NOMO-1 treated with DMSO at 0.1 percent for 48 hours (cell line): ENCODE data around the gene FHOD1.

ENCODE experiments used
- DNase-seq: peaks from one replicate; lab custom pipeline; 2025; ENCODE audit not compliant: unreplicated experiment; lab: John Stamatoyannopoulos, UW

FHOD1 gene

DNA sequence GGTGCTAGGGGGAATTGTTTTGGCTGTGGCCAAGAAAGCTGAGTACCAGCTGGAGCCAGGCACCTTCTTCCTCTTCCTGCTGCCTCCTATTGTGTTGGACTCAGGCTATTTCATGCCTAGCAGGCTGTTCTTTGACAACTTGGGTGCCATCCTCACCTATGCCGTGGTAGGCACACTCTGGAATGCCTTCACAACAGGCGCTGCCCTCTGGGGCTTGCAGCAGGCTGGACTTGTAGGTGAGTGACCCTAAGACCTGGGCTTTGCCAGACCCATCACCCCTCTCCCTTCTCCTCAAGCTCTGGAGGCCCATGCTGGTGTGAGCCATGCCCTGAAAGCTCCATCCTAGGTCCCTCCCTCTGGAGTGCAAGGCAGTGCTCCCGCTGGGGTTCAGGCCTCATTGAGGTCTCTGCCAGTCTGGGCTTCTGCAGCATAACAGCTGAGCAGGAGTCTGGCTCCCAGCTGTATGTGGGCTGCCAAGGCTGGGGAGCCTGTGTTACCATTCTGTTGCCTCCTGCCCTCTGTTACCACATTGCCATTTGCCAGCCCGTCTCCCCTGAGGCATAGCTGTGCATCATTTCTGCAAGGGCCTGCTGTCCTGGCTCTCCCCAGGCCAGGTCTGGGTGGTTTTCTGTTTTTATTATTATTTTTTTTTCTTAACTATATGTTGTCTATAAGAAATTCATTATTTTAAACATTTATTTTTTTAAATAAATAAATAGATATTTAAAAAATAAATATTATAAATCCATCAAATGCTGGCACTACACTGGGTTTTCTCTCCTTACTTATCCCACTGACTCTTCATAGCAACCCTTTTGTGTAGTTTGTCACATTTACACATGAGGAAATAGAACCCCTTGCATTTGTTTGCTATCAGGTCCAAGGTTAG lies 5.6 kb upstream of the FHOD1 start:
- no peak for DNase-seq

- no peak for DNase-seq
Observed at GRCh38 chr16:67250045-67250327, 2.7 kb upstream of the FHOD1 start.

DNA sequence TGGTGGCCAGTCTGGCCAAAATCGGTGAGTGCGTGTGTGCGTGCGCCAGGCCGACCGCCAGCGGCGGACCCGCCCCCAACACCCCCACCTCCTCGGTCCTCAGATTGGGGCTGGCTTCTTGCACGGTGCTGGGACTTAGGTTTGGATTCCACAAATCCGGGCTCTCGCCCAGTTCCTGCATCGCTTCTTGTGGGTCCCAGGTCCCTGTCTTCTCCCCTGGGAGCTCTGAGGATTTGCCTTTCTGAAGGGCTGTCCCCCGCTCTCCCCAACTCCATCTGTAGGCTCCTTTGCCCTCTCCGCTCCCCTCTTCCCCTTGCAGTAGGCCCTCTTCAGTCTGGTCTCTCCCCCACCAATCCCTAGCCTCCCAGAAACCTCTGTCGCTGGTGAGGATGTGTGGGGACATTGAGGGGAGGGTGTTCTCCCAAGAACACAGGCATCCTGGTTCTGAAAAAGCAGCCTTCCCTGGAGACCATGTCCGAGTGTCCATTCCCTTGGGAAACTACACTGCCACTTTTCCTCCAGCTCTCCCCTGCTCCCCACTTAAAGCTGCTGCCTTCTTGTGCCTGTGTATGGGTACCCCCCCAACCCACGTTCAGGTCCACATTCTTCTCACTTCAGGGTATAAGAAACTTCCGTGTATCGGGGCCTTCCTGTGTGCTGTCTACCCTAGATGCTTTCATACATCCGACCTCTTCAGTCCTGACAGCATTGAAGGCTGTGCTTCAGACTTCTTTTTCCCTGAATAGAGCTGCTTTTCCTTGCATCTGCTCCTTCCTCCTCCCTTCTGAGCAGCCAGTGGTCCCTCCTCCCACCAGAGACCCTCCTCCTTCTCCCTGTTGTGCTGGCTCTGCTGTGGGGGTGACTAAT lies 2.1 kb upstream of the FHOD1 start:
- DNase-seq = no peak

DNA sequence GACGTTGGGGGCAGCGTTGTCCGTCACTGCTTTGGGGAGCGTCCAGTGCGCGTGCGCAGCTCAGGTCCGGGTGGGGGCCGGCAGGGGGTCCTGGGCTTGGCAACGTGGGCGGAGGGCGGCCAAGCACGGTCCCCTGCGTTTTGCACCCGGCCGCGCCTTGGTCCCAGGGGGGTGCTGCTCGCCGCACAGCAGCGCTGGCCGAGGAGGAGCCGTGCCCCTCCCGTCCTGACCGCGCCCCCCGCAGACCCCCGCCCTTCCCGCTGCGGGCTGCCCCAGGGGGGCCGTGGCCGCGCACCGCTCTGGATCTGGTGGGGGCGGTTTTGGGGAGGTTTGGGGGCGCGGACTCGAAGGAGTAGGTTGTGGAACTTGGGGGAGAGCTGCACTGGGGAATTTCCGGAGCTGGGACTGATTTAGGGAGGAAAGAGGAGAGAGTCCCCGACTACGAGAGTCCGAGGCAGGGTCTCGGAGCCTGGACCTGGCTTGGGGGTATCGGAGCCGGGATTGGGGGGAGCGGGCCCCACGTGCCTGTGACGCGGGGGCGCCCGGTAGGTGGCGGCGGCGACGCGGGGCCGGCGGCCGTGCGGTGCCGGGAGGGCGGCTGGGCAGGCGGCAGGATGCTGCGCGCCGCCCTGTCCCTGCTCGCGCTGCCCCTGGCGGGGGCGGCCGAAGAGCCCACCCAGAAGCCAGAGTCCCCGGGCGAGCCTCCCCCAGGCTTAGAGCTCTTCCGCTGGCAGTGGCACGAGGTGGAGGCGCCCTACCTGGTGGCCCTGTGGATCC lies 1.3 kb upstream of the FHOD1 start, which contains the start of gene SLC9A5:
Gene SLC9A5, plus strand, starts transcription at position 579 of the 777 bp plus-strand sequence. Its CDS starts 36 bp downstream, at position 615.
- no peak for DNase-seq

GRCh38 chr16:67248073-67248400 lies 756 bp upstream of the FHOD1 start:
- no peak for DNase-seq

- no peak for DNase-seq
Observed at GRCh38 chr16:67246756-67247191, 507 bp downstream of the FHOD1 start.

GRCh38 chr16:67246081-67246755 lies 1.1 kb downstream of the FHOD1 start:
- DNase-seq = peak; percentile 52

DNA sequence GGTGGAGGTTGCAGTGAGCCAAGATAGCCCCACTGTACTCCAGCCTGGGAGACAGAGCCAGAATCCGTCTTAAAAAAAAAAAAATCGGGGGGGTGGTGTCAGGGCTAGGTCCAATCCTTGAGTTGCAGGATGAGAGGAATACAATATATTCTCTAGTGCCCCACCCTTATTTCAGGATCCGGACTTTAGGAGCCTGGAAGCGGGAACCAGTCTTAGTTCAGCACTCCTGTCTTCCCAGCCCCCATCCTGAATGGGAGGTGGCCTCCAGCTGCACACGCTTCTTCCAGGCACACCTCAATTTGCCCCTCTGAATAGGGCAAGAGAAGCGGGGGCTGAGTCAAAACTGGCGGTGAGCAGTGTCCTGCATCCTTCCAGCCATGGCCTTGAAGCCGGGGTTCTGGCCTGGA lies 1.6 kb downstream of the FHOD1 start:
- no peak for DNase-seq

- DNase-seq = no peak
Observed at GRCh38 chr16:67245186-67245585, 2.1 kb downstream of the FHOD1 start.

DNA sequence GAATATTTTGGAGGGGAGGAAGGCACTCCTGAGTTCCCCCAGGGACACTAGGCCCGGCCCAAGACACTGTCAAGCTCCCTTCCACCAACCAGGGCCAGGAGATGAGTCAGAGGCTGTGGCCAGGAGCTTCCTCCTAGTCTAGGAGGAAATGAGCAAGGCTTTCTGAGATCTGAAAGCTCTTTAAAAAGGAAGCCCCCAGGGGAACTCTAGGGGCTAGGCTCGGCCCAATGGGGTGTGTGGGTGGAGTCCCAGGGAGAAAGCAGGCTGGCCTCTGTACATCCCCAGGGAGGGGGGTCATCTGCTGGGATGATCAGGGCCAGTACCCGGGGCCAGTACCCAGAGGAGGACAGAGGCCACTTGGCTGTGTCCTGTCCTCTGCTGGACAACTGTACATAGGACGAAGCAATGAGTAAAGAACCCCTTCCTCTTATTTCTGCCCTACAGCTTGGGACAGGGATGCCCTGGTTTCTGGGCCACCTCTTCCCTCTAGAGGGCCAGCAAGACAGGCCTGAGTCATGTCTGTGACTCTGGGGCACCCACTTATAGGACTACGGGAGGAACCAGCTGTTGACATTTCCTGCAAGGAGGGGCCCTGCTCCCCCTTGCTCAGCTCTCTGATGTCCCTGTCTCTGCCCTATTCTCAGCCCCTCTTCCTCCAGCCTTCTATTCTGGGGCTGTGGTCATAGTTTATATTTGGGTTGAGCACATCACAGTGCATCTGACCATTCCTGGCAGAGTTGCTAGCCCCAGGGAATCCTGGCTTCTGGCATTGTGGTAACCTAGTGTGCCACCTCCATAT lies 2.7 kb downstream of the FHOD1 start:
- DNase-seq = peak; percentile 97

GRCh38 chr16:67243481-67243880 lies 3.8 kb downstream of the FHOD1 start:
- no peak for DNase-seq

DNA sequence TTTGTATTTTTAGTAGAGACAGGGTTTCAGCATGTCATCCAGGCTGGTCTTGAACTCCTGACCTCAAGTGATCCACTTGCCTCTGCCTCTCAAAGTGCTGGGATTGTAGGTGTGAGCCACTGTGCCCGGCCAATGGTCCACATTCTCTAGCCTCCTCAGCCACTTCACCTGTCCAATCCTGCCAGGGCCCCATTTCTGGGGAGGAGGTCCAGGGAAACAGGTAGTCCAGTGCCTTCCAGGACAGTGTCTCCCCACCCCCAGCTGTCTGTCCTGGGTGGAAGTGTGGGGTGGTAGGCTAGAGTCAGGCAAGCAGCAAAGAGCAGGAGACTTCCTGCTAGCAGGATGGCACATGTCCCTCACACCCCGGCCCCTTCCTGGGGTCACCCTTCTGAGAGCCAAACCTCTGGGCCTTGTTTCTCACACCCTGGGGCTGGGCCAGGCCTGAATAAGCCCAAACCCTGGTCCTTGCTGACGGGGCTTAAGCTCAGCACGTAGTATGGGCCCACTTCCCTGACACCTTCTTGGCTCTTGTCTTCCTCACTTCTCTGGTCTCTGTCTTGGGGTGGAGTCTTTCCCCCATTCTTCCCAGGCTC lies 5.0 kb downstream of the FHOD1 start:
- DNase-seq = no peak

GRCh38 chr16:67241008-67241900 lies 6.0 kb downstream of the FHOD1 start:
- DNase-seq = no peak

DNA sequence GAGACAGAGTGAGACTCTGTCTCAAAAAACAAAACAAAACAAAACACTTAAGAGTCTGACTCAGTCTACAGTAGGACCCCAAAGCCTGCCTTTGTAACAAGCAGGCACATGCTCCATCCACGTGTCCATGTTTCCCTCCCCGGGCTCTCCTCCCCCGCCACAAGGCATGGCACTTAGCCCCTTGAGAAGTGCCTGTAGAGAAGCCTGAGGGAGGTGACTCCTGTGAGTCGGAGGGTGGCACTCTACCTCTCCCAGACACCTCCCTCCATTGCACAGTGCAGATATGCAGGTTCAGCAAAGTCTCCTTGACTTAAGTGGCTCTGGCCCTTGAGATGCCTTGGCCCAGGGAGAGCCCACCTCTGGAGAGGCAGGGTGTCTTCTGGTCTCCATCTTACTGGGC lies 6.8 kb downstream of the FHOD1 start:
- no peak for DNase-seq

- DNase-seq = no peak
Observed at GRCh38 chr16:67238806-67239470, 8.3 kb downstream of the FHOD1 start.

DNA sequence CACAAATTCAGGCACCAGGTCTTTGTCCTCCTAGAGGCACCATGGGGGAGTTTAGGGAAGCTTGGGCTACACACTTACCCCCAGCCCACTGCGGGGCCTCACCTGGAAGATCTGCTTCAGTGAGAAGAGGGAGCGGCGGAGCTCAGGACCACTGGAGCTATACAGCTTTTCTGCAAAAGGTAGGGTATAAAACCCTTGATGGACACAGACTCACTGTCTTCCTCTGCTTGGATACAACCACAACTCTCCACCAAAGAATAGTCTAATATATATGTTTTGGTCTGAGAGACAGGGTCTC lies 9.1 kb downstream of the FHOD1 start:
- DNase-seq = no peak

- DNase-seq = no peak
Observed at GRCh38 chr16:67237396-67238277, 9.6 kb downstream of the FHOD1 start.
